Esophagus muscularis mucosa (tissue), 4 donors: ENCODE measurements around the gene ARL4C.

Experiments
- CTCF ChIP-seq, 3 experiments: fragments of 200-600 bp in 2 of 3; fragments of 450-650 bp in 1 of 3; sonication (generic) in 2 of 3; IDR thresholded peaks; one replicate each; pipeline ENCODE4 v1.5.1; 2017 to 2019; ENCODE audit warnings: antibody characterized with exemption in 3 of 3, mild to moderate bottlenecking in 2 of 3, moderate library complexity in 1 of 3
- EP300 ChIP-seq: sonication (generic); formaldehyde crosslinking; IDR thresholded peaks from one replicate; pipeline ENCODE4 v1.6.1; 2017; ENCODE audit warnings: antibody characterized with exemption
- POLR2A ChIP-seq: fragments of 450-650 bp; IDR thresholded peaks from one replicate; pipeline ENCODE4 v1.6.1; 2017; ENCODE audit warnings: antibody characterized with exemption, moderate library complexity, mild to moderate bottlenecking, low read depth
- POLR2AphosphoS5 ChIP-seq, 2 donors: sonication (generic); formaldehyde crosslinking; IDR thresholded peaks; one replicate each; pipeline ENCODE4 v1.6.1; 2017; ENCODE audit warnings: antibody characterized with exemption in 2 of 2

GRCh38 chr2:234495251-234496054 lies 1.4 kb downstream of the ARL4C start:
- TF ChIP-seq POLR2A (no peak), CTCF (IDR thresholded peaks at IDR 0.05) (no peak), POLR2AphosphoS5 (IDR thresholded peaks at IDR 0.05) (no peak), EP300 (no peak)
